Left lung (tissue), 10 donors: ENCODE data around the gene STAT5B. TPM values are rescaled to one million over a fixed set of nuclear protein-coding genes. Genes with fewer than 3 reads are reported as not detected.

ENCODE experiments used
- ATAC-seq: fragments of 200-7000 bp; cut with Tn5 transposase; one replicate; pipeline ENCODE4 v1.9.1; 2020; ENCODE audit warnings: moderate library complexity
- DNase-seq, 4 donors: peaks; one replicate each; pipeline ENCODE4 v3.0.0-alpha.2; 2013 to 2020
- H3K27ac ChIP-seq, 2 donors: fragments of 200-600 bp; sonication (generic) in 1 of 2; one replicate each; pipeline versions ENCODE4 v1.5.0 to v1.8.0; 2020 to 2021
- H3K27me3 ChIP-seq, 2 donors: fragments of 200-600 bp; sonication (generic) in 1 of 2; one replicate each; pipeline versions ENCODE4 v1.5.0 to v1.8.0; 2020 to 2021
- H3K36me3 ChIP-seq, 2 donors: fragments of 200-600 bp; sonication (generic) in 1 of 2; one replicate each; pipeline versions ENCODE4 v1.5.0 to v1.8.0; 2020 to 2021
- H3K4me1 ChIP-seq, 2 donors: fragments of 200-600 bp; one replicate each; pipeline ENCODE4 v1.8.0; 2021
- H3K4me3 ChIP-seq, 2 donors: fragments of 200-600 bp; sonication (generic) in 1 of 2; one replicate each; pipeline versions ENCODE4 v1.5.0 to v1.8.0; 2020 to 2021; ENCODE audit warnings: mild to moderate bottlenecking in 1 of 2
- H3K9me3 ChIP-seq, 2 donors: fragments of 200-600 bp; sonication (generic) in 1 of 2; one replicate each; pipeline versions ENCODE4 v1.5.0 to v1.8.0; 2020 to 2021
- CTCF ChIP-seq, 2 donors: fragments of 200-600 bp; sonication (generic) in 1 of 2; IDR thresholded peaks; one replicate each; pipeline versions ENCODE4 v1.5.0 to v1.8.0; 2021; ENCODE audit warnings: antibody characterized with exemption in 2 of 2
- intact Hi-C, 2 donors: fragments of 100-400 bp; cut with DNase I; formaldehyde crosslinking; loops; one replicate each; pipeline versions ENCODE4 v1.11.2 to v1.14.2; 2022
- polyA plus RNA-seq, 6 donors: library from polyadenylated mRNA; unstranded; fragments of 120-200 nt; gene quantifications; one replicate each; pipeline ENCODE4 v1.2.1, GENCODE V29; 2013; ENCODE audit not compliant: insufficient read length in 6 of 6
- total RNA-seq, 2 donors: library from RNA; stranded (reverse); fragmentation: NEBNext Ultra II Directional; extraction: Animal tissue kit (Norgen Biotek cat#: 25700); gene quantifications; one replicate each; pipeline ENCODE4 v1.2.1, GENCODE V29; 2021
- donor health status: DM: no; HTN: yes; CAD: no.
- donor health status: DM: no; HTN: no; CAD: no.

The STAT5B gene
- total and polyA plus RNA-seq, 8 donors, result 41.5 to 70.9 (median 57.4) TPM

GRCh38 chr17:42166196-42166763 is 109.9 kb downstream of the STAT5B start:
- no peaks in the 10 kb centered on the region for H3K27me3 ChIP-seq
- no peaks in the 10 kb centered on the region for H3K9me3 ChIP-seq
- DNase-seq, result no peak
- H3K27ac ChIP-seq, result no peak overlapping the region
- intact Hi-C loops, result no loop called here
- H3K4me3 ChIP-seq, result no peak overlapping the region
- H3K4me1 ChIP-seq, result peaks cover 0 to 18% of the 10 kb centered on the region in 2 donors
- H3K36me3 ChIP-seq, result no peaks in the 10 kb centered on the region
- no peak for ATAC-seq
- no peak for TF ChIP-seq CTCF (IDR thresholded peaks at IDR 0.05)

DNA sequence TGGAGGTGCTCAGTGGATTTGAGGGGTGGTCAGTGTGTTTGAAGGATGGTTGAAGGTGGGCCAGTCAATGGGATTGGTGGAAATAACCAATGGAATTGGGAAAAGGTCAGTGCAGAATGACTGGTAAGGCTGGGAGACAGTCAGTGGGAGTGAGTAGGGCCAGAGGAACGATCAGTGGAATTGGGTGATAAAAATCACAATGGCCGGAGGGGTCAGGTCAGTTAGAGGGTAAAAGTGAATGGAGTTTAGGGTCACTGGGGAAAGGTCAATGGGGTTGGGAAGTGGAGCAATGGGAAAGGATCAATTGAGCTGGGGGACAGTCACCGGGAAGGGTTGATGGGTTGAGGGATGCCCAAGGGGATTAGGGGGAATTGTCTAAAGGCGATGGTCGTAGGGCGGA is 110.4 kb downstream of the STAT5B start:
- Histone ChIP-seq H3K9me3 (no peaks in the 10 kb centered on the region), H3K4me3 (no peak overlapping the region), H3K36me3 (no peaks in the 10 kb centered on the region), H3K4me1 (peaks cover 0 to 21% of the 10 kb centered on the region in 2 donors), H3K27me3 (no peaks in the 10 kb centered on the region), H3K27ac (no peak overlapping the region)
- no peak for TF ChIP-seq CTCF (IDR thresholded peaks at IDR 0.05)
- intact Hi-C loops, result no loop called here
- no peak for DNase-seq
- ATAC-seq, result no peak

DNA sequence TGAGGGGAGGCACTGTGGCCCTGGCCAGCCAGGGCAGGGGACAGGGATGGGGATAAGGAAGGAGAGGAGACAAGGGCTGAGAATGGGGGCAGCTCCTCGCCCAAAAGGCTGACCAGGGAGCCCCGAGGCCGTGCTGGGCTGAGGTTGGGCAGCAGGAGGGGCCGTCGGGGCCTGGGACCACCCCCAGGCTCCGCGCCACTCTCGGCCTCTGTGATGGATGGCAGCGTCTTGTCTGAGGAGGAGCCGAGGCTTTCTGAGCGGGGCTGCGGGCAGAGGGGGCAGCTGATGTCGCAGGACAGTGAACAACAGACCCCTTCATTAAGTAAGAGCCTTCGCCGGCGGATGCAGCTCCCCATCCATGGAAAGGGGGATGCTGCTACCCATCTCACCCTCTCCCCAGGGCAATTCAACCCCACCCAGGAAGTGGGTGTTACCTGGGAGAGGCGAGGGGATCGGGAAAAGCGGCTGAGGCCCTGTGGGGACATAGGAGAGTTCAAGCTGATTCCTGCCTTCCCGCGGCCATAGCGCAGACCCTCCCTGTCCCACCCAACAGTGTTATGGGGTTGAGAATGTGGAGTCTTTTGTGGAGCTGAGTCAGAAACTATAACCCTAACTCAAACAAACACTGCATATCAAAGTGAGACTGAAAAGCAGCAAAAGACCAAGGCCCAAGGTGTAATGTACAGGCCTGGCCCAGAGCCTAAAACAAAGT is 112.3 kb downstream of the STAT5B start:
- H3K4me1 ChIP-seq, result peaks cover 0 to 21% of the 10 kb centered on the region in 2 donors
- H3K9me3 ChIP-seq, result no peaks in the 10 kb centered on the region
- no peak overlapping the region for H3K27ac ChIP-seq
- H3K36me3 ChIP-seq, result no peaks in the 10 kb centered on the region
- TF ChIP-seq CTCF (IDR thresholded peaks at IDR 0.05), result no peak
- ATAC-seq, result no peak
- no peak overlapping the region for H3K4me3 ChIP-seq
- DNase-seq, result no peak
- H3K27me3 ChIP-seq, result no peaks in the 10 kb centered on the region
- intact Hi-C loops, result no loop called here

DNA sequence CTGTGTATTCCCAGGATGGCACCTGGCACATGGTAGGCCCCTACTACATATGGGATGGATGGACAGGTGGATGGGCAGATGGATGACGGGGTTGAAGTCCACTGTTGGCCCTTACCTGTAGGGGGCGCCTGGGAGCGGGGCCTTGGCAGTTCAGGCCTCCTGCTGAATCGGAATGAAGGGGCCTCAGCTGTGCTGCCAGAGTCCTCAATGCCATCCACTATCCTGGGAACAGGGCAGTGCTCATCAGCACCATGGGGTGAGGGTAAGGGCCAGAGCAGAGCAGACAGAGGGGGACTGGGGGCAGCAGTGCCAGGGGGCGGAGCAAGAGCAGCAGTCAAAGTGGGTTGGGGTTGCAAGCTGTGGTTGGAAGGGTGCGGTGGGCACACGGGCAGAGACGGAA is 113.1 kb downstream of the STAT5B start:
- Histone ChIP-seq H3K9me3 (no peaks in the 10 kb centered on the region), H3K4me3 (no peak overlapping the region), H3K36me3 (no peaks in the 10 kb centered on the region), H3K27ac (no peak overlapping the region), H3K27me3 (no peaks in the 10 kb centered on the region), H3K4me1 (peaks cover 0 to 21% of the 10 kb centered on the region in 2 donors)
- no peak for DNase-seq
- intact Hi-C loops, result no loop called here
- peak in 1 of 2 donors; percentile 30 for TF ChIP-seq CTCF (IDR thresholded peaks at IDR 0.05)
- peak; percentile 12 for ATAC-seq

DNA sequence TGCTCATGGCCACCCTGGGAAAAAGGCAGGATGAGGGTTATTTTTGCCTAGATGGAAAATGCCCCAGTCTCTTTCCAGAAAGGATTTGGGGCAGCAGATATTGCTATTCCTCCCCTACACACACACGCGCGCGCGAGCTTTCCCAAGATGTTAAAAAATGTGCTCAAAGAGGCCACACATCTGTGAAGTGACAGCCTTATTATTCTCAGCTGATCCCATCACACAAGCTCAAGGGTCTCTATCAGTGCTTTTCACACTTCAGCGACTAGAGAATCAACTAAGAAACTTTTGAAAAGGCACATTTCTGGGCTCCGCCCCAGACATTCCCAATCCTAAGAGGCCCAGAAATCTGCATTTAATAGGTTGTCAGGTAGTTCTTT is 115.7 kb downstream of the STAT5B start:
- Histone ChIP-seq H3K4me1 (peaks cover 0 to 21% of the 10 kb centered on the region in 2 donors), H3K4me3 (no peak overlapping the region), H3K36me3 (no peaks in the 10 kb centered on the region), H3K27ac (no peak overlapping the region), H3K27me3 (no peaks in the 10 kb centered on the region), H3K9me3 (no peaks in the 10 kb centered on the region)
- TF ChIP-seq CTCF (IDR thresholded peaks at IDR 0.05), result no peak
- DNase-seq (no peak), ATAC-seq (no peak)
- intact Hi-C loops, result no loop called here
